DND-41 (cell line): ENCODE measurements around the gene KLHL1.

Experiments used
- CTCF ChIP-seq: IDR thresholded peaks from 2 replicates; pipeline ENCODE4 v1.5.1; 2012; ENCODE audit warnings: borderline replicate concordance, low read length, moderate library complexity, mild to moderate bottlenecking; ENCODE audit not compliant: poor library complexity, severe bottlenecking; ENCODE audit errors: extremely low read depth
- EZH2 ChIP-seq: IDR thresholded peaks from 3 replicates; pipeline ENCODE4 v1.6.1; 2012; ENCODE audit warnings: borderline replicate concordance, low read depth, mild to moderate bottlenecking, moderate library complexity, low read length, inconsistent platforms; ENCODE audit not compliant: severe bottlenecking

GRCh38 chr13:69882451-69882850 is 225.8 kb downstream of the KLHL1 start:
- TF ChIP-seq CTCF = no peak
- no peak for TF ChIP-seq EZH2
